Panc1 (cell line): Measurements from ENCODE around the gene GIPC3. TPM values are rescaled to one million over a fixed set of nuclear protein-coding genes. Genes with fewer than 3 reads are reported as not detected.
A peak's percentile ranks its signal among the peaks of the same experiment; 100 is the strongest.

Source experiments
- ATAC-seq: fragments of 200-7000 bp; cut with Tn5 transposase; 2 replicates; pipeline ENCODE4 v1.9.1; 2020; ENCODE audit warnings: mild to moderate bottlenecking, moderate library complexity
- BruUV-seq: library from RNA; stranded (reverse); fragments of 400-500 nt; replicated peaks from 2 replicates; lab custom pipeline; 2021; lab: Mats Ljungman, UMichigan
- CTCF ChIA-PET: fragments of 300-600 bp; sonication (Branson Sonifier 250); formaldehyde crosslinking; loops from one replicate; lab custom pipeline; 2022; ENCODE audit warnings: antibody characterized with exemption; lab: Charles Lee
- POLR2A ChIA-PET: fragments of 300-600 bp; sonication (Branson Sonifier 250); formaldehyde crosslinking; loops from one replicate; lab custom pipeline; 2022; ENCODE audit warnings: antibody characterized with exemption; lab: Charles Lee
- DNase-seq: peaks from one replicate; pipeline ENCODE4 v3.0.0-alpha.2; 2010; ENCODE audit warnings: low read depth, low spot score
- H3K27ac ChIP-seq: 2 replicates; pipeline ENCODE4 v1.5.1; 2011; ENCODE audit warnings: mild to moderate bottlenecking, low read length, inconsistent platforms
- H3K27me3 ChIP-seq: fragments of 200-500 bp; sonication (Bioruptor generic); 2 replicates; pipeline ENCODE4 v1.6.0; 2014; ENCODE audit warnings: low read length, inconsistent platforms; ENCODE audit not compliant: control insufficient read depth, insufficient read depth
- H3K36me3 ChIP-seq: fragments of 200-500 bp; sonication (Bioruptor generic); 2 replicates; pipeline ENCODE4 v1.5.1; 2014; ENCODE audit warnings: inconsistent platforms, mild to moderate bottlenecking, low read length, moderate library complexity; ENCODE audit not compliant: control insufficient read depth, insufficient read depth
- H3K4me1 ChIP-seq: 2 replicates; pipeline ENCODE4 v1.5.1; 2011; ENCODE audit warnings: inconsistent platforms, mild to moderate bottlenecking, low read length, moderate library complexity; ENCODE audit not compliant: control insufficient read depth, insufficient read depth
- H3K4me3 ChIP-seq, 2 experiments: 2 replicates each; pipeline ENCODE4 v1.5.1; 2011 to 2012; ENCODE audit warnings: low read depth in 2 of 2, low read length in 2 of 2, mild to moderate bottlenecking in 2 of 2, inconsistent platforms in 1 of 2, moderate library complexity in 1 of 2
- H3K9me3 ChIP-seq: fragments of 200-500 bp; sonication (Bioruptor generic); 2 replicates; pipeline ENCODE4 v1.5.1; 2014; ENCODE audit warnings: low read depth, mild to moderate bottlenecking, inconsistent platforms, low read length, moderate library complexity; ENCODE audit not compliant: control insufficient read depth, insufficient read depth
- CTCF ChIP-seq: fragments of 450-650 bp; IDR thresholded peaks from 2 replicates; pipeline ENCODE4 v1.5.1; 2017; ENCODE audit warnings: mild to moderate bottlenecking
- POLR2AphosphoS5 ChIP-seq: IDR thresholded peaks from 2 replicates; pipeline ENCODE4 v1.6.1; 2012; ENCODE audit warnings: mild to moderate bottlenecking, low read depth, low read length, moderate library complexity
- SIN3A ChIP-seq: IDR thresholded peaks from 2 replicates; pipeline ENCODE4 v1.6.1; 2012; ENCODE audit warnings: low read depth, mild to moderate bottlenecking, low read length, moderate library complexity, borderline replicate concordance; ENCODE audit not compliant: insufficient read depth
- TCF7L2 ChIP-seq: IDR thresholded peaks from 2 replicates; pipeline ENCODE4 v1.6.1; 2011; ENCODE audit warnings: mild to moderate bottlenecking, low read depth, low read length, inconsistent platforms
- in situ Hi-C: cut with HindIII; loops from 2 replicates; pipeline ENCODE4 v1.10.0; 2016; ENCODE audit warnings: low sequenced_read_pairs, low pct_unique_long_range_greater_than_20kb
- intact Hi-C: fragments of 100-400 bp; cut with micrococcal nuclease; formaldehyde crosslinking; loops from one replicate; pipeline ENCODE4 v1.10.0; 2022; ENCODE audit not compliant: unreplicated experiment
- total RNA-seq: library from RNA; stranded (reverse); gene quantifications from one replicate; pipeline ENCODE4 v1.2.1, GENCODE V29; 2021; ENCODE audit not compliant: unreplicated experiment
- TF ChIP-seq, protein P1 (sequence below), 2 experiments: IDR thresholded peaks; 2 replicates each; pipeline ENCODE4 v1.6.1; 2011 to 2012; ENCODE audit warnings: low read depth in 2 of 2, control low read depth in 1 of 2, low read length in 1 of 2, mild to moderate bottlenecking in 1 of 2, moderate library complexity in 1 of 2; ENCODE audit not compliant: insufficient read depth in 1 of 2

GIPC3 gene
- total RNA-seq, 1 experiment from 2014 or later, result 0.92 TPM

GRCh38 chr19:3572132-3572854 lies 13.0 kb upstream of the GIPC3 start:
- DNase-seq, result peak; percentile 93
- H3K4me1 ChIP-seq, result peaks cover 4% of the 10 kb centered on the region; the same call in 1 of the 2 replicates
- H3K9me3 ChIP-seq, result no peaks in the 10 kb centered on the region
- BruUV-seq, result no TSS peak
- H3K27ac ChIP-seq, result peak overlapping the region; percentile 78
- ChIA-PET POLR2A (no interaction called here), CTCF (no interaction called here)
- no peaks in the 10 kb centered on the region for H3K27me3 ChIP-seq
- peaks cover 4% of the 10 kb centered on the region; the same call in 1 of the 2 replicates for H3K36me3 ChIP-seq
- H3K4me3 ChIP-seq, result peak overlapping the region; percentile 54 to 74
- in situ Hi-C loops, result no loop called here
- intact Hi-C loops, result no loop called here
- peak; percentile 93 for ATAC-seq
- TF ChIP-seq CTCF (no peak), TCF7L2 (no peak), POLR2AphosphoS5 (no peak), SIN3A (no peak)
- TF ChIP-seq, protein P1, sequence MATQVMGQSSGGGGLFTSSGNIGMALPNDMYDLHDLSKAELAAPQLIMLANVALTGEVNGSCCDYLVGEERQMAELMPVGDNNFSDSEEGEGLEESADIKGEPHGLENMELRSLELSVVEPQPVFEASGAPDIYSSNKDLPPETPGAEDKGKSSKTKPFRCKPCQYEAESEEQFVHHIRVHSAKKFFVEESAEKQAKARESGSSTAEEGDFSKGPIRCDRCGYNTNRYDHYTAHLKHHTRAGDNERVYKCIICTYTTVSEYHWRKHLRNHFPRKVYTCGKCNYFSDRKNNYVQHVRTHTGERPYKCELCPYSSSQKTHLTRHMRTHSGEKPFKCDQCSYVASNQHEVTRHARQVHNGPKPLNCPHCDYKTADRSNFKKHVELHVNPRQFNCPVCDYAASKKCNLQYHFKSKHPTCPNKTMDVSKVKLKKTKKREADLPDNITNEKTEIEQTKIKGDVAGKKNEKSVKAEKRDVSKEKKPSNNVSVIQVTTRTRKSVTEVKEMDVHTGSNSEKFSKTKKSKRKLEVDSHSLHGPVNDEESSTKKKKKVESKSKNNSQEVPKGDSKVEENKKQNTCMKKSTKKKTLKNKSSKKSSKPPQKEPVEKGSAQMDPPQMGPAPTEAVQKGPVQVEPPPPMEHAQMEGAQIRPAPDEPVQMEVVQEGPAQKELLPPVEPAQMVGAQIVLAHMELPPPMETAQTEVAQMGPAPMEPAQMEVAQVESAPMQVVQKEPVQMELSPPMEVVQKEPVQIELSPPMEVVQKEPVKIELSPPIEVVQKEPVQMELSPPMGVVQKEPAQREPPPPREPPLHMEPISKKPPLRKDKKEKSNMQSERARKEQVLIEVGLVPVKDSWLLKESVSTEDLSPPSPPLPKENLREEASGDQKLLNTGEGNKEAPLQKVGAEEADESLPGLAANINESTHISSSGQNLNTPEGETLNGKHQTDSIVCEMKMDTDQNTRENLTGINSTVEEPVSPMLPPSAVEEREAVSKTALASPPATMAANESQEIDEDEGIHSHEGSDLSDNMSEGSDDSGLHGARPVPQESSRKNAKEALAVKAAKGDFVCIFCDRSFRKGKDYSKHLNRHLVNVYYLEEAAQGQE (IDR thresholded peaks at IDR 0.05; ENCODE audit: insufficient read depth in 1 of 2, low read depth in 2 of 2, low read length in 1 of 2), result no peak

DNA sequence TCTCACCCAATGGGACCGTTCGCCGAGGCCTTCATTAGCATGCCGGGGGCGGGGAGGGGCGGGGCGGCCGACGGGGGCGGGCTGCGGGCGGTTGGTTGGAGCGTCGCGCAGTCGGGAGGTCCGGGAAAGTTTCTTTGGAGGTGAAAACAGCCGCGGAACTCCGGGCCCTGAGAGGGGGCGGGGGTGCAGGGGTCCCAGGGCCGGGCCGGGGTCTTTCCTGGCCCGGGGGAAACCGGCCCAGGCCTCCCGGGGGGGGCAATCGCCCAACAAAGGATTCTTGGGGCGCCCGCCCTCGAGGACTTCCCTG lies 12.5 kb upstream of the GIPC3 start, which contains the start of gene HMG20B:
Gene HMG20B (plus strand): TSS at position 90 of the 307 bp plus-strand sequence. CDS start 366 bp downstream, outside the sequence.
- peak within 1 kb of the TSS; percentile 78 for H3K27ac ChIP-seq
- BruUV-seq, result no TSS peak
- no peaks in the 10 kb centered on the region for H3K9me3 ChIP-seq
- peaks cover 4% of the 10 kb centered on the region; the same call in 1 of the 2 replicates for H3K36me3 ChIP-seq
- intact Hi-C loops (no loop called here), in situ Hi-C loops (no loop called here)
- H3K4me1 ChIP-seq, result peaks cover 4% of the 10 kb centered on the region; the same call in 1 of the 2 replicates
- peak within 1 kb of the TSS; percentile 74 to 82 for H3K4me3 ChIP-seq
- ATAC-seq (no peak), DNase-seq (no peak)
- CTCF ChIA-PET, result no interaction called here
- POLR2A ChIA-PET, result no interaction called here
- no peak; the same call in 1 of the 2 replicates for TF ChIP-seq POLR2AphosphoS5
- TF ChIP-seq CTCF, result no peak
- TF ChIP-seq, protein P1 (IDR thresholded peaks at IDR 0.05; ENCODE audit: insufficient read depth in 1 of 2, low read depth in 2 of 2, low read length in 1 of 2), result no peak
- TF ChIP-seq SIN3A, result no peak
- TF ChIP-seq TCF7L2, result no peak
- H3K27me3 ChIP-seq, result no peaks in the 10 kb centered on the region
